Tibial nerve (tissue), 4 donors: ENCODE data around the gene ELP6.

Experiments used
- CTCF ChIP-seq, 5 experiments: fragments of 200-600 bp in 3 of 5; fragments of 450-650 bp in 2 of 5; sonication (generic) in 3 of 5; IDR thresholded peaks; one replicate each; pipeline ENCODE4 v1.5.1; 2016 to 2019; ENCODE audit warnings: antibody characterized with exemption in 5 of 5, mild to moderate bottlenecking in 3 of 5, moderate library complexity in 2 of 5
- EP300 ChIP-seq, 2 donors: sonication (generic); formaldehyde crosslinking; IDR thresholded peaks; one replicate each; pipeline ENCODE4 v1.6.1; 2017; ENCODE audit warnings: antibody characterized with exemption in 2 of 2, mild to moderate bottlenecking in 1 of 2
- POLR2A ChIP-seq, 2 donors: fragments of 450-650 bp; IDR thresholded peaks; one replicate each; pipeline ENCODE4 v1.6.1; 2017; ENCODE audit warnings: antibody characterized with exemption in 2 of 2, mild to moderate bottlenecking in 2 of 2, moderate library complexity in 2 of 2

GRCh38 chr3:47479826-47480160 is 33.7 kb downstream of the ELP6 start:
- TF ChIP-seq POLR2A (IDR thresholded peaks at IDR 0.05), result no peak
- TF ChIP-seq CTCF (IDR thresholded peaks at IDR 0.05), result no peak
- no peak for TF ChIP-seq EP300 (IDR thresholded peaks at IDR 0.05)
